LNCaP clone FGC (cell line): ENCODE data around the gene HOXB3.

Experiments
- DNase-seq: peaks from one replicate; pipeline ENCODE4 v3.0.0-alpha.2; 2011; ENCODE audit warnings: low read depth
- H3K4me3 ChIP-seq: 2 replicates; pipeline ENCODE4 v1.5.1; 2011; ENCODE audit warnings: mild to moderate bottlenecking, low read depth, low read length, control low read depth
- CTCF ChIP-seq: IDR thresholded peaks from 2 replicates; pipeline ENCODE4 v1.5.1; 2012; ENCODE audit warnings: mild to moderate bottlenecking; ENCODE audit not compliant: control insufficient read depth, insufficient read depth; ENCODE audit errors: extremely low read depth

HOXB3 gene

GRCh38 chr17:48546924-48547807 lies 42.9 kb downstream of the HOXB3 start:
- no peak for TF ChIP-seq CTCF
- H3K4me3 ChIP-seq: peak overlapping the region; percentile 25
- peak; percentile 43 for DNase-seq

- TF ChIP-seq CTCF: no peak
- peak overlapping the region; percentile 25 for H3K4me3 ChIP-seq
- no peak for DNase-seq
Measured at GRCh38 chr17:48546137-48546923, 43.7 kb downstream of the HOXB3 start.

- DNase-seq: no peak
- no peak overlapping the region for H3K4me3 ChIP-seq
- TF ChIP-seq CTCF: no peak
Measured at GRCh38 chr17:48545539-48545938, 44.5 kb downstream of the HOXB3 start.

- no peak for DNase-seq
- H3K4me3 ChIP-seq: no peak within 1 kb of the TSS
- TF ChIP-seq CTCF: no peak
Measured at GRCh38 chr17:48545022-48545375, 45.0 kb downstream of the HOXB3 start, which contains the start of gene HOXB2. Gene HOXB2, minus strand, starts transcription at chr17:48545109. Its CDS starts 198 bp downstream, at chr17:48544911.

- no peak for DNase-seq
- no peak for TF ChIP-seq CTCF
- H3K4me3 ChIP-seq: no peak overlapping the region
Measured at GRCh38 chr17:48544349-48545021, 45.6 kb downstream of the HOXB3 start.

GRCh38 chr17:48543854-48544348 lies 46.1 kb downstream of the HOXB3 start:
- no peak for DNase-seq
- H3K4me3 ChIP-seq: no peak overlapping the region
- TF ChIP-seq CTCF: no peak
